Measurements from ENCODE around the gene LRRC75A.
"Not testable (repeated sequence)": the region's sequence is repeated elsewhere in the genome, so short reads cannot be mapped to it uniquely, and the experiment has no call there.

Gene LRRC75A

GRCh38 chr17:16491703-16492612 is at the start of gene LRRC75A:
Gene LRRC75A (minus strand): TSS chr17:16492193. CDS start chr17:16491990, 203 bp downstream.
- no peak within 1 kb of the TSS for H3K27ac ChIP-seq
- no peak for DNase-seq (ENCODE audit: low read depth, low spot score)

- no peak overlapping the region for H3K27ac ChIP-seq
- no peak for DNase-seq (ENCODE audit: low read depth, low spot score)
Measured at GRCh38 chr17:16537130-16537458, 45.1 kb upstream of the LRRC75A start.

GRCh38 chr17:16534236-16534635 is 42.2 kb upstream of the LRRC75A start:
- DNase-seq (ENCODE audit: low read depth, low spot score), result no peak
- H3K27ac ChIP-seq, result no peak overlapping the region

- no peak for DNase-seq (ENCODE audit: low read depth, low spot score)
- H3K27ac ChIP-seq, result no peak overlapping the region
Measured at GRCh38 chr17:16529906-16530305, 37.9 kb upstream of the LRRC75A start.

- H3K27ac ChIP-seq, result no peak overlapping the region
- no peak for DNase-seq (ENCODE audit: low read depth, low spot score)
Measured at GRCh38 chr17:16527298-16527697, 35.3 kb upstream of the LRRC75A start.

- DNase-seq (ENCODE audit: low read depth, low spot score); H3K27ac ChIP-seq: not testable (repeated sequence)
Measured at GRCh38 chr17:16525556-16525955, 33.6 kb upstream of the LRRC75A start.

GRCh38 chr17:16521070-16521727 is 29.2 kb upstream of the LRRC75A start:
- DNase-seq (ENCODE audit: low read depth, low spot score), result peak; percentile 44
- H3K27ac ChIP-seq, result no peak overlapping the region

- DNase-seq (ENCODE audit: low read depth, low spot score), result no peak
- H3K27ac ChIP-seq, result no peak overlapping the region
Measured at GRCh38 chr17:16519021-16519420, 27.0 kb upstream of the LRRC75A start.

- H3K27ac ChIP-seq, result no peak overlapping the region
- no peak for DNase-seq (ENCODE audit: low read depth, low spot score)
Measured at GRCh38 chr17:16517477-16517876, 25.5 kb upstream of the LRRC75A start.

GRCh38 chr17:16516594-16517051 is 24.6 kb upstream of the LRRC75A start:
- no peak overlapping the region for H3K27ac ChIP-seq
- no peak for DNase-seq (ENCODE audit: low read depth, low spot score)

GRCh38 chr17:16515933-16516332 is 23.9 kb upstream of the LRRC75A start:
- H3K27ac ChIP-seq, result no peak overlapping the region
- no peak for DNase-seq (ENCODE audit: low read depth, low spot score)

- DNase-seq (ENCODE audit: low read depth, low spot score), result no peak
- no peak overlapping the region for H3K27ac ChIP-seq
Measured at GRCh38 chr17:16513873-16514272, 21.9 kb upstream of the LRRC75A start.

- no peak for DNase-seq (ENCODE audit: low read depth, low spot score)
- no peak overlapping the region for H3K27ac ChIP-seq
Measured at GRCh38 chr17:16512011-16512410, 20.0 kb upstream of the LRRC75A start.

GRCh38 chr17:16511593-16511992 is 19.6 kb upstream of the LRRC75A start:
- DNase-seq (ENCODE audit: low read depth, low spot score), result no peak
- H3K27ac ChIP-seq, result no peak overlapping the region

- DNase-seq (ENCODE audit: low read depth, low spot score), result no peak
- no peak overlapping the region for H3K27ac ChIP-seq
Measured at GRCh38 chr17:16507918-16508533, 16.0 kb upstream of the LRRC75A start.

GRCh38 chr17:16506188-16506587 is 14.2 kb upstream of the LRRC75A start:
- DNase-seq (ENCODE audit: low read depth, low spot score), result no peak

GRCh38 chr17:16504984-16505383 is 13.0 kb upstream of the LRRC75A start:
- no peak for DNase-seq (ENCODE audit: low read depth, low spot score)

More at GRCh38 chr17:16506188-16506587, 14.2 kb upstream of the LRRC75A start:
- H3K27ac ChIP-seq, result no peak overlapping the region

GRCh38 chr17:16496820-16497489 is 5.0 kb upstream of the LRRC75A start:
- DNase-seq (ENCODE audit: low read depth, low spot score), result no peak
- no peak overlapping the region for H3K27ac ChIP-seq

More at GRCh38 chr17:16504984-16505383, 13.0 kb upstream of the LRRC75A start:
- no peak overlapping the region for H3K27ac ChIP-seq

- no peak for DNase-seq (ENCODE audit: low read depth, low spot score)
- H3K27ac ChIP-seq, result no peak overlapping the region
Measured at GRCh38 chr17:16495980-16496819, 4.2 kb upstream of the LRRC75A start.

GRCh38 chr17:16495561-16495960 is 3.6 kb upstream of the LRRC75A start:
- DNase-seq (ENCODE audit: low read depth, low spot score), result no peak
- H3K27ac ChIP-seq, result no peak overlapping the region

Measured in epithelial cell of prostate (primary cell).